OCI-LY7 (cell line): ENCODE data around the gene STYX. TPM values are rescaled to one million over a fixed set of nuclear protein-coding genes. Genes with fewer than 3 reads are reported as not detected.
"Not testable (repeated sequence)": the region's sequence is repeated elsewhere in the genome, so short reads cannot be mapped to it uniquely, and the experiment has no call there.

Experiments
- BruUV-seq: library from RNA; stranded (reverse); fragments of 400-500 nt; replicated peaks from 2 replicates; lab custom pipeline; 2021; lab: Mats Ljungman, UMichigan
- CTCF ChIA-PET: fragments of 300-600 bp; sonication (Branson Sonifier 250); formaldehyde crosslinking; loops from one replicate; lab custom pipeline; 2022; ENCODE audit warnings: antibody characterized with exemption; ENCODE audit not compliant: unreplicated experiment; lab: Charles Lee
- POLR2A ChIA-PET: fragments of 300-600 bp; sonication (Branson Sonifier 250); formaldehyde crosslinking; loops from one replicate; lab custom pipeline; 2022; ENCODE audit warnings: antibody characterized with exemption; lab: Charles Lee
- DNase-seq: peaks from one replicate; pipeline ENCODE4 v3.0.0-alpha.2; 2015; ENCODE audit warnings: low spot score
- H2AFZ ChIP-seq: fragments of 200-600 bp; sonication (generic), shearing (Covaris generic); 2 replicates; pipeline ENCODE4 v1.6.1; 2014; ENCODE audit warnings: mild to moderate bottlenecking, antibody characterized with exemption, low read length, moderate library complexity
- H3K27ac ChIP-seq: fragments of 200-600 bp; sonication (generic); 2 replicates; pipeline ENCODE4 v1.5.1; 2014; ENCODE audit warnings: mixed run types, low read depth, mild to moderate bottlenecking, moderate library complexity, low read length, inconsistent platforms; ENCODE audit not compliant: poor library complexity, severe bottlenecking
- H3K36me3 ChIP-seq: fragments of 200-600 bp; sonication (generic); 2 replicates; pipeline ENCODE4 v1.6.1; 2014; ENCODE audit warnings: mild to moderate bottlenecking, antibody characterized with exemption, low read length, moderate library complexity, mixed read lengths; ENCODE audit not compliant: insufficient read depth
- H3K4me1 ChIP-seq: fragments of 200-600 bp; sonication (generic); 2 replicates; pipeline ENCODE4 v1.5.1; 2014; ENCODE audit warnings: mild to moderate bottlenecking, low read length; ENCODE audit not compliant: insufficient read depth, poor library complexity, severe bottlenecking
- H3K4me2 ChIP-seq: fragments of 200-600 bp; sonication (generic); 2 replicates; pipeline ENCODE4 v1.6.1; 2014; ENCODE audit warnings: mild to moderate bottlenecking, low read length
- H3K4me3 ChIP-seq: fragments of 200-600 bp; sonication (generic); 2 replicates; pipeline ENCODE4 v1.5.1; 2014; ENCODE audit warnings: mild to moderate bottlenecking, low read depth, low read length; ENCODE audit not compliant: poor library complexity, severe bottlenecking
- H3K79me2 ChIP-seq: fragments of 200-600 bp; sonication (generic); 2 replicates; pipeline ENCODE4 v1.6.1; 2016; ENCODE audit warnings: low read depth, mild to moderate bottlenecking, low read length, moderate library complexity, mixed read lengths; ENCODE audit not compliant: insufficient read depth
- H3K9me2 ChIP-seq: fragments of 200-600 bp; sonication (generic); 2 replicates; pipeline ENCODE4 v1.6.1; 2016; ENCODE audit warnings: mild to moderate bottlenecking, low read length, mixed read lengths; ENCODE audit not compliant: insufficient read depth
- H3K9me3 ChIP-seq: fragments of 200-600 bp; sonication (generic); 2 replicates; pipeline ENCODE4 v1.6.1; 2014; ENCODE audit warnings: mild to moderate bottlenecking, mixed run types, low read length, mixed read lengths
- H4K20me1 ChIP-seq: fragments of 200-600 bp; sonication (generic); 2 replicates; pipeline ENCODE4 v1.6.1; 2014; ENCODE audit warnings: mild to moderate bottlenecking, antibody characterized with exemption, low read length, moderate library complexity, mixed read lengths; ENCODE audit not compliant: insufficient read depth
- CTCF ChIP-seq: fragments of 200-600 bp; sonication (generic); conservative IDR thresholded peaks from 2 replicates; pipeline ENCODE4 v1.5.1; 2014; ENCODE audit warnings: mild to moderate bottlenecking, antibody characterized with exemption, low read length, moderate library complexity, mixed read lengths
- EZH2phosphoT487 ChIP-seq: fragments of 200-600 bp; sonication (generic); IDR thresholded peaks from 2 replicates; pipeline ENCODE4 v1.6.1; 2018; ENCODE audit warnings: low read depth, borderline replicate concordance, mild to moderate bottlenecking, mixed run types, antibody characterized with exemption, low read length, moderate library complexity, mixed read lengths
- intact Hi-C: fragments of 100-400 bp; cut with micrococcal nuclease; formaldehyde crosslinking; loops from one replicate; pipeline ENCODE4 v1.10.0; 2022; ENCODE audit not compliant: unreplicated experiment
- total RNA-seq, 2 experiments: library from RNA; depleted of rRNA in 1 of 2; stranded (reverse); fragments of >200 nt in 1 of 2; shearing (Covaris generic) in 1 of 2; gene quantifications; 2 replicates each; pipeline ENCODE4 v1.2.3, GENCODE V29; 2014 to 2022

STYX gene
- total RNA-seq, 2 experiments from 2014 or later = 7.6 to 12.5 TPM

DNA sequence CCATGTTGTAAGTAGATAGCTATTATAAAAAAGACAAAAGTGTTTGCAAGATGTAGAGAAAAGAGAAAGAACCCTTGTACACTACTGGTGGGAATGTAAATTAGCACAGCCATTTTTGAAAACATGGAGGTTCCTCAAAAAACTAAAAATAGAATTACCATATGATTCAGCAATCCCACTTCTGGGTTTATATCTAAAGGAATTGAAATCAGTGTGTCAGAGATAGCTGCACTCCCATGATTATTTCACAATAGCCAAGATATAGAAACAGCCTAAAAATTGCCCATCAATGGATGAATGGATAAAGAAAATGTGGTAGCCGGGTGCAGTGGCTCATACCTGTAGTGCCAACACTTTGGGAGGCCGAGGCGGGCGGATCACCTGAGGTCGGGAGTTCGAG, 13.8 kb upstream of the STYX start:
- H3K27ac ChIP-seq = no peak overlapping the region
- H3K4me2 ChIP-seq = no peak overlapping the region
- TF ChIP-seq EZH2phosphoT487 = no peak
- TF ChIP-seq CTCF = no peak
- ChIA-PET CTCF (no interaction called here), POLR2A (interaction anchor here (0.8 to 0.9 kb wide), 2 partner anchors 74 to 883 kb away, joined by 3 read pairs; no protein-coding TSS in a partner anchor)
- H3K9me2 ChIP-seq = no peaks in the 10 kb centered on the region
- intact Hi-C loops = no loop called here
- no peaks in the 10 kb centered on the region for H4K20me1 ChIP-seq
- no peak overlapping the region for H2AFZ ChIP-seq
- H3K4me3 ChIP-seq = no peak overlapping the region
- peaks cover 97% of the 10 kb centered on the region for H3K36me3 ChIP-seq
- no peaks in the 10 kb centered on the region for H3K4me1 ChIP-seq
- DNase-seq = no peak
- peaks cover 9% of the 10 kb centered on the region; the same call in 1 of the 2 replicates for H3K79me2 ChIP-seq
- no peaks in the 10 kb centered on the region for H3K9me3 ChIP-seq
- BruUV-seq = no TSS peak

DNA sequence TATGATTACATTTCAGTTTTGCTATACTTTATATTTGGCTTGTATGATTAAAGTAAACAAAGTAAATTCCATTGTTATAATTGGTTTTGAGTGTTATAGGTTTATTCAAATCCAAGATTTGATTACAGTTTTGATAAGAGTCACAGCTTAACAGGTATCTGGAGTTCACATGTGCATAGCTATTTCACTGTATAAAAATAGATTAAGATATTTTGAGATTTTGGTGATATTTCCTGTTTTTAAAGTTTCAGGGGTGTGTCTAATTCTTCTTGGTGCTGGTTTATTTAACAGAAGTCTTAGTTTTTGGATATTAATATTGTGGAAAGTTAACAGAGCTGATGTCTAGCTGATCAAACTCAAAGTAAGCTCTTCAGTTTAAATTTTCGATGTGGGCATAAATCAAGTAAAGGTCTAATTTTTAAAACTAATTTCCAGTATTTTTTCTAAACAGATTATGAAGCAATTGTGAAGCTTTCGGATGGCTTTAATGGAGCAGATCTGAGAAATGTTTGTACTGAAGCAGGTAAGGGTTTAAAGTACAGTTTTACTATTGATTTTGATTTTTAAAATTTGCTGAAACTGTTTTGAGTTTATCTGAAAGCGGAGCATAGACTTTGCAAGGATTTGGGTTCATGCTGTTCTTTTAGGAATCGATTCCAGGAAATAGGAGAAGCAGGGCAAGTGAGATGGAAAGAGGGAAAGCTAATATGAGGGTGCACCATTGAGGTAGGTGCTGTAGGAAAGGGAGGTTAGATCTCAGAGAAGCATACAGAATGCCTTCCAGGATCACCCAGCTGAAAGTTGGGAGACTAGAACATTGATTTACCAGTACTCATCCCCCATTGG, 6.2 kb upstream of the STYX start:
- peaks cover 7% of the 10 kb centered on the region; the same call in 1 of the 2 replicates for H3K79me2 ChIP-seq
- H3K9me3 ChIP-seq = no peaks in the 10 kb centered on the region
- peaks cover 14% of the 10 kb centered on the region; the same call in 1 of the 2 replicates for H4K20me1 ChIP-seq
- H3K4me1 ChIP-seq = peaks cover 29% of the 10 kb centered on the region
- H3K27ac ChIP-seq = peak overlapping the region; percentile 32
- no peak for DNase-seq
- CTCF ChIA-PET = no interaction called here
- peaks cover 97% of the 10 kb centered on the region for H3K36me3 ChIP-seq
- no peak for TF ChIP-seq CTCF
- TF ChIP-seq EZH2phosphoT487 = no peak
- BruUV-seq = no TSS peak
- intact Hi-C loops = no loop called here
- POLR2A ChIA-PET = interaction anchor here (0.6 to 2.4 kb wide), 19 partner anchors 12 to 258 kb away, joined by 3 to 13 read pairs (median 4); partner anchors contain the start of genes ERO1A, GPR137C, PSMC6 and TXNDC16
- no peak overlapping the region for H3K4me3 ChIP-seq
- H2AFZ ChIP-seq = no peak overlapping the region
- no peaks in the 10 kb centered on the region for H3K9me2 ChIP-seq
- peak overlapping the region; percentile 42 for H3K4me2 ChIP-seq

DNA sequence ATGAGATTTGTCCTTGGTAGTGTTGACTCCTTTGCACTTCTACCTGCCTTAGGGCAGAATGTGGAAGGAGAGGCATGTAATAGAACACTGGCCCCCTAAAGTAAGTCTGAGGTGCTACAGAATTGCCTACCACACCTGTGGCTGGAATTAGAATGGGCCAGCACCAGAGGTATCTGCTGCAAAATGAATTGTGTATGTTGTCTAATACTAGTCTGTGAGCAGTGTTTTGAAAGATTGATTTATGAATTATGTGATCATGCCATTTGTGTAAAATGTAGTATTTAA, 5.7 kb upstream of the STYX start:
- ChIA-PET CTCF (no interaction called here), POLR2A (interaction anchor here (0.6 to 2.4 kb wide), 12 partner anchors 14 to 178 kb away, joined by 3 to 13 read pairs (median 4); partner anchors contain the start of genes GPR137C, PSMC6 and TXNDC16)
- Histone ChIP-seq H3K4me1 (peaks cover 33% of the 10 kb centered on the region), H4K20me1 (peaks cover 14% of the 10 kb centered on the region; the same call in 1 of the 2 replicates), H3K9me3 (no peaks in the 10 kb centered on the region), H3K9me2 (no peaks in the 10 kb centered on the region), H3K4me3 (no peak overlapping the region), H3K36me3 (peaks cover 96% of the 10 kb centered on the region), H2AFZ (no peak overlapping the region), H3K79me2 (peaks cover 7% of the 10 kb centered on the region; the same call in 1 of the 2 replicates), H3K27ac (no peak overlapping the region), H3K4me2 (0 out of 2 replicates have a peak overlapping the region, but pooled peaks have one; percentile 19)
- TF ChIP-seq CTCF = no peak
- no peak for TF ChIP-seq EZH2phosphoT487
- no TSS peak for BruUV-seq
- intact Hi-C loops = no loop called here
- no peak for DNase-seq

GRCh38 chr14:52727509-52727908, 2.5 kb upstream of the STYX start:
- H4K20me1 ChIP-seq = peaks cover 14% of the 10 kb centered on the region; the same call in 1 of the 2 replicates
- H3K9me3 ChIP-seq, BruUV-seq, DNase-seq, H3K4me2 ChIP-seq, H3K4me3 ChIP-seq, CTCF ChIA-PET, H2AFZ ChIP-seq, H3K9me2 ChIP-seq, intact Hi-C loops, H3K27ac ChIP-seq: not testable (repeated sequence)
- peaks cover 37% of the 10 kb centered on the region for H3K4me1 ChIP-seq
- POLR2A ChIA-PET = interaction anchor here (1.4 to 1.7 kb wide), 2 partner anchors 9 to 20 kb away, joined by 3 to 5 read pairs; partner anchors contain the start of gene PSMC6
- H3K36me3 ChIP-seq = peaks cover 65% of the 10 kb centered on the region
- H3K79me2 ChIP-seq = peaks cover 22% of the 10 kb centered on the region
